Stomach (tissue), 4 donors: ENCODE measurements around the gene MLANA.

Experiments
- POLR2AphosphoS5 ChIP-seq, 3 donors: sonication (generic); formaldehyde crosslinking; IDR thresholded peaks; one replicate each; pipeline ENCODE4 v1.6.1; 2016; ENCODE audit warnings: antibody characterized with exemption in 3 of 3
- TF ChIP-seq, protein P1 (sequence below), 7 experiments: fragments of 450-650 bp in 4 of 7; fragments of 200-600 bp in 3 of 7; sonication (generic) in 3 of 7; IDR thresholded peaks; one replicate each; pipeline ENCODE4 v1.5.1; 2016 to 2019; ENCODE audit warnings: antibody characterized with exemption in 7 of 7, control low read depth in 2 of 7, mild to moderate bottlenecking in 1 of 7

DNA sequence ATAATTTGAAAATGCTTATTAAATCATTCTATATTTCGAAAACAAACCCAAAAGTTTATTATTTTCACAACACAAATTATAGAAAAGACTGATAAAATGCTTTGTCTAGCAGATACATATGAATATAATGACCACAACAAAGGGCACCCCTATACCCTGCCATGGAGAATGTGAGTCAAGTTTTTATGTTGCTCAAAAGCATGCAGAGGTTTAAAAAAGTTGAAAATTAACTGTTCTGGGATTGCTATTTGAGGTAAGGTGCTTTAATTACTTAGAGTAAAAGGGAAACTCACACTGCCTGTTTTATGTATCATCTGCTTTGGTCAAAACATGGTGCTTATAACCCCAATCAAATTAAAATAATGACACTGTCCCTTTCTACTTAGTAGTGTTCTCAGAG lies 41.0 kb downstream of the MLANA start:
- no peak for TF ChIP-seq POLR2AphosphoS5 (IDR thresholded peaks at IDR 0.05)
- TF ChIP-seq, protein P1, sequence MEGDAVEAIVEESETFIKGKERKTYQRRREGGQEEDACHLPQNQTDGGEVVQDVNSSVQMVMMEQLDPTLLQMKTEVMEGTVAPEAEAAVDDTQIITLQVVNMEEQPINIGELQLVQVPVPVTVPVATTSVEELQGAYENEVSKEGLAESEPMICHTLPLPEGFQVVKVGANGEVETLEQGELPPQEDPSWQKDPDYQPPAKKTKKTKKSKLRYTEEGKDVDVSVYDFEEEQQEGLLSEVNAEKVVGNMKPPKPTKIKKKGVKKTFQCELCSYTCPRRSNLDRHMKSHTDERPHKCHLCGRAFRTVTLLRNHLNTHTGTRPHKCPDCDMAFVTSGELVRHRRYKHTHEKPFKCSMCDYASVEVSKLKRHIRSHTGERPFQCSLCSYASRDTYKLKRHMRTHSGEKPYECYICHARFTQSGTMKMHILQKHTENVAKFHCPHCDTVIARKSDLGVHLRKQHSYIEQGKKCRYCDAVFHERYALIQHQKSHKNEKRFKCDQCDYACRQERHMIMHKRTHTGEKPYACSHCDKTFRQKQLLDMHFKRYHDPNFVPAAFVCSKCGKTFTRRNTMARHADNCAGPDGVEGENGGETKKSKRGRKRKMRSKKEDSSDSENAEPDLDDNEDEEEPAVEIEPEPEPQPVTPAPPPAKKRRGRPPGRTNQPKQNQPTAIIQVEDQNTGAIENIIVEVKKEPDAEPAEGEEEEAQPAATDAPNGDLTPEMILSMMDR (IDR thresholded peaks at IDR 0.05), result no peak
